Gastroesophageal sphincter (tissue), 3 donors: ENCODE data around the gene DDIT3.

Experiments used
- CTCF ChIP-seq, 4 experiments: fragments of 200-600 bp in 2 of 4; fragments of 450-650 bp in 2 of 4; sonication (generic) in 1 of 4; IDR thresholded peaks; one replicate each; pipeline ENCODE4 v1.5.1; 2017 to 2019; ENCODE audit warnings: antibody characterized with exemption in 4 of 4, mild to moderate bottlenecking in 2 of 4, moderate library complexity in 2 of 4
- EP300 ChIP-seq: sonication (generic); formaldehyde crosslinking; IDR thresholded peaks from one replicate; pipeline ENCODE4 v1.6.1; 2017; ENCODE audit warnings: antibody characterized with exemption, mild to moderate bottlenecking
- POLR2AphosphoS5 ChIP-seq: sonication (generic); formaldehyde crosslinking; IDR thresholded peaks from one replicate; pipeline ENCODE4 v1.6.1; 2017; ENCODE audit warnings: antibody characterized with exemption

- TF ChIP-seq EP300 (no peak), POLR2AphosphoS5 (peak; percentile 82), CTCF (IDR thresholded peaks at IDR 0.05) (peak in 1 of 4 experiments; percentile 20)
Observed at GRCh38 chr12:57487597-57488401, 32.5 kb downstream of the DDIT3 start, which contains the start of gene MARS1.
